Measurements from ENCODE around the gene AGA. TPM values are rescaled to one million over a fixed set of nuclear protein-coding genes. Genes with fewer than 3 reads are reported as not detected.

The AGA gene
- total RNA-seq, 1 experiment from 2014 or later: 35.4 TPM

- no peak for DNase-seq
- no peaks in the 10 kb centered on the region for H3K27me3 ChIP-seq (replicated peaks; ENCODE audit: control insufficient read depth, insufficient read depth, low read length)
- intact Hi-C loops (cut with micrococcal nuclease; ENCODE audit: unreplicated experiment): no loop called here
- no peak overlapping the region for H3K27ac Mint-ChIP-seq (ENCODE audit: unreplicated experiment)
- H3K9me3 ChIP-seq: no peaks in the 10 kb centered on the region
- ChIA-PET CTCF (no interaction called here), POLR2A (no interaction called here)
- H3K36me3 ChIP-seq (ENCODE audit: control insufficient read depth, insufficient read depth, low read length): no peaks in the 10 kb centered on the region
- H3K4me3 ChIP-seq (ENCODE audit: low read depth, low read length): no peak overlapping the region
- H3K4me3 Mint-ChIP-seq (ENCODE audit: unreplicated experiment): no peak overlapping the region
- H3K4me1 Mint-ChIP-seq (ENCODE audit: low read depth, unreplicated experiment): no peaks in the 10 kb centered on the region
- no peaks in the 10 kb centered on the region for H3K36me3 Mint-ChIP-seq (ENCODE audit: insufficient read depth, unreplicated experiment)
- no peaks in the 10 kb centered on the region for H3K4me1 ChIP-seq
- no peaks in the 10 kb centered on the region for H3K9me3 Mint-ChIP-seq (ENCODE audit: unreplicated experiment)
- no TSS peak for BruUV-seq (replicated peaks)
- no peak for TF ChIP-seq CTCF (IDR thresholded peaks at IDR 0.05; ENCODE audit: insufficient read depth in 1 of 2, low read depth in 1 of 2, low read length in 1 of 2, severe bottlenecking in 1 of 2, unreplicated experiment in 1 of 2)
- no peaks in the 10 kb centered on the region for H3K27me3 Mint-ChIP-seq (ENCODE audit: insufficient read depth, unreplicated experiment)
Measured at GRCh38 chr4:177401658-177402273, 40.5 kb downstream of the AGA start.

GRCh38 chr4:177400030-177400429, 42.2 kb downstream of the AGA start:
- Mint-ChIP-seq H3K9me3 (ENCODE audit: unreplicated experiment) (no peaks in the 10 kb centered on the region), H3K4me3 (ENCODE audit: unreplicated experiment) (no peak overlapping the region), H3K27ac (ENCODE audit: unreplicated experiment) (no peak overlapping the region), H3K4me1 (ENCODE audit: low read depth, unreplicated experiment) (no peaks in the 10 kb centered on the region), H3K36me3 (ENCODE audit: insufficient read depth, unreplicated experiment) (no peaks in the 10 kb centered on the region), H3K27me3 (ENCODE audit: insufficient read depth, unreplicated experiment) (no peaks in the 10 kb centered on the region)
- H3K9me3 ChIP-seq: no peaks in the 10 kb centered on the region
- DNase-seq: no peak
- intact Hi-C loops (cut with micrococcal nuclease; ENCODE audit: unreplicated experiment): no loop called here
- no TSS peak for BruUV-seq (replicated peaks)
- POLR2A ChIA-PET: no interaction called here
- no peaks in the 10 kb centered on the region for H3K36me3 ChIP-seq (ENCODE audit: control insufficient read depth, insufficient read depth, low read length)
- H3K4me3 ChIP-seq (ENCODE audit: low read depth, low read length): no peak overlapping the region
- no peak for TF ChIP-seq CTCF (IDR thresholded peaks at IDR 0.05; ENCODE audit: insufficient read depth in 1 of 2, low read depth in 1 of 2, low read length in 1 of 2, severe bottlenecking in 1 of 2, unreplicated experiment in 1 of 2)
- H3K27me3 ChIP-seq (replicated peaks; ENCODE audit: control insufficient read depth, insufficient read depth, low read length): no peaks in the 10 kb centered on the region
- no peaks in the 10 kb centered on the region for H3K4me1 ChIP-seq
- CTCF ChIA-PET: no interaction called here

GRCh38 chr4:177396352-177396751, 45.9 kb downstream of the AGA start:
- intact Hi-C loops (cut with micrococcal nuclease; ENCODE audit: unreplicated experiment): no loop called here
- Histone ChIP-seq H3K36me3 (ENCODE audit: control insufficient read depth, insufficient read depth, low read length) (no peaks in the 10 kb centered on the region), H3K4me1 (no peaks in the 10 kb centered on the region), H3K27me3 (replicated peaks; ENCODE audit: control insufficient read depth, insufficient read depth, low read length) (no peaks in the 10 kb centered on the region), H3K9me3 (no peaks in the 10 kb centered on the region), H3K4me3 (ENCODE audit: low read depth, low read length) (no peak overlapping the region)
- POLR2A ChIA-PET: no interaction called here
- no peaks in the 10 kb centered on the region for H3K9me3 Mint-ChIP-seq (ENCODE audit: unreplicated experiment)
- H3K36me3 Mint-ChIP-seq (ENCODE audit: insufficient read depth, unreplicated experiment): no peaks in the 10 kb centered on the region
- BruUV-seq (replicated peaks): no TSS peak
- H3K27me3 Mint-ChIP-seq (ENCODE audit: insufficient read depth, unreplicated experiment): no peaks in the 10 kb centered on the region
- CTCF ChIA-PET: no interaction called here
- no peak overlapping the region for H3K4me3 Mint-ChIP-seq (ENCODE audit: unreplicated experiment)
- no peaks in the 10 kb centered on the region for H3K4me1 Mint-ChIP-seq (ENCODE audit: low read depth, unreplicated experiment)
- TF ChIP-seq CTCF (IDR thresholded peaks at IDR 0.05; ENCODE audit: insufficient read depth in 1 of 2, low read depth in 1 of 2, low read length in 1 of 2, severe bottlenecking in 1 of 2, unreplicated experiment in 1 of 2): no peak
- H3K27ac Mint-ChIP-seq (ENCODE audit: unreplicated experiment): no peak overlapping the region
- DNase-seq: no peak
